ENCODE measurements around the gene OR2C1. TPM values are rescaled to one million over a fixed set of nuclear protein-coding genes. Genes with fewer than 3 reads are reported as not detected.

Gene OR2C1
- polyA plus RNA-seq, 3 donors: 0.03 to 0.09 TPM; not detected in 1

- no peak overlapping the region for H3K27ac ChIP-seq (ENCODE audit: low read depth, low read length)
Measured at GRCh38 chr16:3377917-3378316, 22.2 kb downstream of the OR2C1 start.

GRCh38 chr16:3383045-3383448 is 27.4 kb downstream of the OR2C1 start:
- 98% methylated on average over 10 of the region's 10 CpGs for WGBS, 3 donors
- H3K27ac ChIP-seq (ENCODE audit: low read depth, low read length): no peak overlapping the region

- WGBS, 3 donors: 95 to 97% (median 97%) methylated on average over 6 of the region's 6 CpGs
Measured at GRCh38 chr16:3388325-3388724, 32.6 kb downstream of the OR2C1 start.

GRCh38 chr16:3389663-3390338 is 34.1 kb downstream of the OR2C1 start:
- H3K27ac ChIP-seq (ENCODE audit: low read depth, low read length): no peak overlapping the region
- 96 to 97% (median 96%) methylated on average over 9 of the region's 9 CpGs for WGBS, 3 donors

More at GRCh38 chr16:3388325-3388724, 32.6 kb downstream of the OR2C1 start:
- H3K27ac ChIP-seq (ENCODE audit: low read depth, low read length): no peak overlapping the region

GRCh38 chr16:3400446-3400778 is 44.7 kb downstream of the OR2C1 start:
- 0 to 1% (median 1%) methylated on average over 18 of the region's 18 CpGs for WGBS, 3 donors
- no peak overlapping the region for H3K27ac ChIP-seq (ENCODE audit: low read depth, low read length)

GRCh38 chr16:3400779-3401688 is 45.3 kb downstream of the OR2C1 start, which contains the start of the genes ZNF174 and ZSCAN32:
Gene ZNF174 (plus strand): TSS chr16:3401215. CDS start chr16:3402005, 790 bp downstream.
Gene ZSCAN32 (minus strand): TSS chr16:3401004. CDS start chr16:3397557, 3,447 bp downstream.
- WGBS, 3 donors: 0 to 1% (median 0%) methylated on average over 85 to 95 of the region's 95 CpGs
- H3K27ac ChIP-seq (ENCODE audit: low read depth, low read length): no peak within 1 kb of the TSS

- WGBS, 3 donors: 34 to 44% (median 37%) methylated on average over 17 of the region's 17 CpGs
- H3K27ac ChIP-seq (ENCODE audit: low read depth, low read length): no peak overlapping the region
Measured at GRCh38 chr16:3401719-3402397, 46.2 kb downstream of the OR2C1 start.

Other genes with a start within 250 kb of the OR2C1 start
- gene ZNF205, start 243.3 kb upstream of the OR2C1 start, polyA plus RNA-seq: 10 to 100 TPM in 2 of 3 donors, 1 to 10 TPM in 1; 8.7 to 16.0 (median 13.2) TPM
- gene ZNF213, start 220.9 kb upstream of the OR2C1 start, polyA plus RNA-seq: 1 to 10 TPM; 5.1 to 6.6 (median 5.2) TPM
- not detected for gene OR1F1, start 167.7 kb upstream of the OR2C1 start, polyA plus RNA-seq
- 1 to 10 TPM; 1.9 to 4.8 (median 3.2) TPM for gene ZNF200, start 120.7 kb upstream of the OR2C1 start, polyA plus RNA-seq
- 1 to 10 TPM in 2 of 3 donors, under 1 TPM in 1; 0.18 to 2.8 (median 2.1) TPM for gene MEFV, start 99.3 kb upstream of the OR2C1 start, polyA plus RNA-seq
- 10 to 100 TPM; 11.9 to 25.7 (median 15.9) TPM for gene ZNF263, start 72.4 kb upstream of the OR2C1 start, polyA plus RNA-seq
- gene TIGD7, start 50.5 kb upstream of the OR2C1 start, polyA plus RNA-seq: 1 to 10 TPM; 1.2 to 2.1 (median 2.0) TPM
- 10 to 100 TPM in 2 of 3 donors, 1 to 10 TPM in 1; 8.1 to 15.0 (median 10.4) TPM for gene ZNF75A, start 50.4 kb upstream of the OR2C1 start, polyA plus RNA-seq
- gene ZSCAN32, start 45.1 kb downstream of the OR2C1 start, polyA plus RNA-seq: 10 to 100 TPM in 1 of 3 donors, 1 to 10 TPM in 2; 4.5 to 10.1 (median 6.0) TPM
- gene ZNF174, start 45.3 kb downstream of the OR2C1 start, polyA plus RNA-seq: 1 to 10 TPM; 3.4 to 4.7 (median 4.3) TPM
- gene ZNF597, start 87.6 kb downstream of the OR2C1 start, polyA plus RNA-seq: 1 to 10 TPM in 2 of 3 donors, under 1 TPM in 1; 0.58 to 1.5 (median 1.0) TPM
- 10 to 100 TPM; 25.0 to 32.4 (median 25.9) TPM for gene NAA60, start 87.8 kb downstream of the OR2C1 start, polyA plus RNA-seq
- not detected for gene C16orf90, start 139.6 kb downstream of the OR2C1 start, polyA plus RNA-seq
- 10 to 100 TPM in 1 of 3 donors, 1 to 10 TPM in 2; 8.5 to 16.5 (median 9.3) TPM for gene CLUAP1, start 145.1 kb downstream of the OR2C1 start, polyA plus RNA-seq
- under 1 TPM; 0.22 to 0.86 (median 0.26) TPM for gene NLRC3, start 221.5 kb downstream of the OR2C1 start, polyA plus RNA-seq